Parathyroid adenoma (tissue), 2 donors: ENCODE data around the gene NELL2.
"Not testable (repeated sequence)": the region's sequence is repeated elsewhere in the genome, so short reads cannot be mapped to it uniquely, and the experiment has no call there.

Experiments
- H2AFZ ChIP-seq: fragments of 300-600 bp; sonication (generic); one replicate; pipeline ENCODE4 v1.7.0; 2017; ENCODE audit warnings: antibody characterized with exemption, mild to moderate bottlenecking
- H3K27ac ChIP-seq: fragments of 300-600 bp; sonication (generic); one replicate; pipeline ENCODE4 v1.7.0; 2017
- H3K27me3 ChIP-seq: fragments of 300-600 bp; sonication (generic); one replicate; pipeline ENCODE4 v1.7.0; 2017; ENCODE audit warnings: low read length; ENCODE audit not compliant: control insufficient read depth, insufficient read depth
- H3K36me3 ChIP-seq: fragments of 300-600 bp; sonication (generic); one replicate; pipeline ENCODE4 v1.7.0; 2017; ENCODE audit warnings: low read length; ENCODE audit not compliant: control insufficient read depth, insufficient read depth
- H3K4me1 ChIP-seq: fragments of 300-600 bp; sonication (generic); one replicate; pipeline ENCODE4 v1.7.0; 2017; ENCODE audit warnings: control low read depth
- H3K4me2 ChIP-seq: fragments of 300-600 bp; sonication (generic); one replicate; pipeline ENCODE4 v1.7.0; 2017; ENCODE audit warnings: low read length
- H3K4me3 ChIP-seq: fragments of 300-600 bp; sonication (generic); one replicate; pipeline ENCODE4 v1.7.0; 2017; ENCODE audit warnings: low read depth, low read length
- H3K79me2 ChIP-seq: fragments of 300-600 bp; sonication (generic); one replicate; pipeline ENCODE4 v1.7.0; 2017; ENCODE audit warnings: control low read depth
- H3K9ac ChIP-seq: fragments of 300-600 bp; sonication (generic); one replicate; pipeline ENCODE4 v1.7.0; 2017; ENCODE audit warnings: mild to moderate bottlenecking
- H3K9me3 ChIP-seq: fragments of 300-600 bp; sonication (generic); one replicate; pipeline ENCODE4 v1.7.0; 2017; ENCODE audit warnings: low read length; ENCODE audit not compliant: control insufficient read depth
- TF ChIP-seq, protein P1 (sequence below): fragments of 300-600 bp; sonication (generic); IDR thresholded peaks from one replicate; pipeline ENCODE4 v1.7.0; 2017; ENCODE audit warnings: antibody characterized with exemption, mild to moderate bottlenecking
- donor health status: primary hyperparathyroidism.

The NELL2 gene

DNA sequence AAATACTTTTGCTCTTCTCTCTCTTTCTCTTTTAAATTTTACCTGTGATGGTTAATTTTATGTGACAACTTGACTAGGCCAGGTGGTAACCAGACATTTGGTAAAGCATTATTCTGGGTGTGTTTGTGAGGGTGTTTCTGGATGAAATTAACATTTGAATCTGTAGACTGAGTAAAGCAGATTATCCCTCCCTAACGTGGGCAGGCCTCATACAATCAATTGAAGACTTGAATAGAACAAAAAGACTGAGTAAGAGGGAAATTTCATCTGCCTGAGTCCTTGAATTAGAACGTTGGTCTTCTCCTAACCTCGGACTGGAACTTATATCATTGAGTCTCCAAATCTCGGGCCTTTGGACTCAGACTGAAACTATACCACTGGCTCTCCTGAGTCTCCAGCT lies 182.1 kb downstream of the NELL2 start:
- no peaks in the 10 kb centered on the region for H3K27me3 ChIP-seq
- H3K4me3 ChIP-seq, result no peak overlapping the region
- no peak overlapping the region for H3K27ac ChIP-seq
- no peak overlapping the region for H2AFZ ChIP-seq
- TF ChIP-seq, protein P1, sequence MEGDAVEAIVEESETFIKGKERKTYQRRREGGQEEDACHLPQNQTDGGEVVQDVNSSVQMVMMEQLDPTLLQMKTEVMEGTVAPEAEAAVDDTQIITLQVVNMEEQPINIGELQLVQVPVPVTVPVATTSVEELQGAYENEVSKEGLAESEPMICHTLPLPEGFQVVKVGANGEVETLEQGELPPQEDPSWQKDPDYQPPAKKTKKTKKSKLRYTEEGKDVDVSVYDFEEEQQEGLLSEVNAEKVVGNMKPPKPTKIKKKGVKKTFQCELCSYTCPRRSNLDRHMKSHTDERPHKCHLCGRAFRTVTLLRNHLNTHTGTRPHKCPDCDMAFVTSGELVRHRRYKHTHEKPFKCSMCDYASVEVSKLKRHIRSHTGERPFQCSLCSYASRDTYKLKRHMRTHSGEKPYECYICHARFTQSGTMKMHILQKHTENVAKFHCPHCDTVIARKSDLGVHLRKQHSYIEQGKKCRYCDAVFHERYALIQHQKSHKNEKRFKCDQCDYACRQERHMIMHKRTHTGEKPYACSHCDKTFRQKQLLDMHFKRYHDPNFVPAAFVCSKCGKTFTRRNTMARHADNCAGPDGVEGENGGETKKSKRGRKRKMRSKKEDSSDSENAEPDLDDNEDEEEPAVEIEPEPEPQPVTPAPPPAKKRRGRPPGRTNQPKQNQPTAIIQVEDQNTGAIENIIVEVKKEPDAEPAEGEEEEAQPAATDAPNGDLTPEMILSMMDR, result no peak
- no peaks in the 10 kb centered on the region for H3K79me2 ChIP-seq
- no peaks in the 10 kb centered on the region for H3K9me3 ChIP-seq
- no peak overlapping the region for H3K9ac ChIP-seq
- no peaks in the 10 kb centered on the region for H3K4me1 ChIP-seq
- H3K36me3 ChIP-seq, result no peaks in the 10 kb centered on the region
- no peak overlapping the region for H3K4me2 ChIP-seq

DNA sequence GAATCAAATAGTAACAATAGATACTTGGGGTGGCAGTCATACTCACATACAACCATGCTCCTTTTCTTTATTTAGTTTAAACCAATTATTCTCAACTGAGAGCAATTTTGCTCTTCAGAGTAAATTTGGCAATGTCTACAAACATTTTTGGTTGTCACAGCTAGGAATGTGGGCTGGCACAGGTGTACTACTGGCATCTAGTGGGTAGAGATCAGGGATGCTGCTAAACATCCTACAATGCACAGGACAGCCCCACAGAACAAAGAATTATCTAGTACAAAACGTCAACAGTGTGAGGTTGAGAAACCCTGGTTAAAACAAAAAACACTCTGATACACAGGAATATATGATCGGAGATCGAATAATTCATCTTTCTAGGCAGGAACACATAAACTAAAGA lies 186.5 kb downstream of the NELL2 start:
- no peak overlapping the region for H3K9ac ChIP-seq
- no peaks in the 10 kb centered on the region for H3K27me3 ChIP-seq
- H3K4me2 ChIP-seq, result no peak overlapping the region
- H3K4me1 ChIP-seq, result no peaks in the 10 kb centered on the region
- no peak overlapping the region for H3K27ac ChIP-seq
- no peaks in the 10 kb centered on the region for H3K9me3 ChIP-seq
- H3K79me2 ChIP-seq, result no peaks in the 10 kb centered on the region
- TF ChIP-seq, protein P1, result no peak
- H2AFZ ChIP-seq, result no peak overlapping the region
- no peak overlapping the region for H3K4me3 ChIP-seq
- no peaks in the 10 kb centered on the region for H3K36me3 ChIP-seq

DNA sequence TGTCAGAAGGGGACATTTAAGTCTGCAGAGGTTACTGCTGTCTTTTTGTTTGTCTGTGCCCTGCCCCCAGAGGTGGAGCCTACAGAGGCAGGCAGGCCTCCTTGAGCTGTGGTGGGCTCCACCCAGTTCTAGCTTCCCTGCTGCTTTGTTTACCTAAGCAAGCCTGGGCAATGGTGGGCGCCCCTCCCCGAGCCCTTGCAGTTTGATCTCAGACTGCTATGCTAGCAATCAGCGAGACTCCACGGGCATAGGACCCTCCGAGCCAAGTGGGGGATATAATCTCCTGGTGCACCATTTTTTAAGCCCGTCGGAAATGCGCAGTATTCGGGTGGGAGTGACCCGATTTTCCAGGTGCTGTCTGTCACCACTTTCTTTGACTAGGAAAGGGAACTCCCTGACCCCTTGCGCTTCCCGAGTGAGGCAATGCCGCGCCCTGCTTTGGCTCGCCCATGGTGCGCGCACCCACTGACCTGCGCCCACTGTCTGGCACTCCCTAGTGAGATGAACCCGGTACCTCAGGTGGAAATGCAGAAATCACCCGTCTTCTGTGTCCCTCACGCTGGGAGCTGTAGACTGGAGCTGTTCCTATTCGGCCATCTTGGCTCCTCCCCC lies 189.2 kb downstream of the NELL2 start:
- not testable (repeated sequence) for H2AFZ ChIP-seq, H3K27ac ChIP-seq, H3K9ac ChIP-seq, H3K9me3 ChIP-seq, H3K27me3 ChIP-seq, H3K4me2 ChIP-seq, H3K4me3 ChIP-seq, H3K79me2 ChIP-seq, H3K36me3 ChIP-seq, H3K4me1 ChIP-seq

DNA sequence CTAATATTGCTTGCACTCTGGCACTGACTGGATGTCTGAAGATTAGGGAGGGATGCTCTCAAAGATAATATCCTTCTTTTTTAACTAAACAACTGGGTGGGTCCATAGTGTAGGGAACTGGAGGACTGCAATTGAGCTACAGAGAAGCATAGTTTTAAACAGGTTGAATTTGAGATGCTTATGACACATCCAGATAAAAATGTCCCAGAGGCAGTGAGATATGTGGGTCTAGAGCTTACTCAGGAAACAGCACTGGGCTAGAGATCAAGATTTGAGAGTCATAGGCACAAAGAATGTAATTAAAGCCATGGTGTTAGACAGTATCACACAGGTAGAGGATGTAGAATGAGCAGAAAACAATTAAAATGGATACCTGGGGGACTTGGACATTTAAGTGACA lies 198.4 kb downstream of the NELL2 start:
- H3K79me2 ChIP-seq, result no peaks in the 10 kb centered on the region
- H3K36me3 ChIP-seq, result no peaks in the 10 kb centered on the region
- no peak overlapping the region for H3K9ac ChIP-seq
- no peaks in the 10 kb centered on the region for H3K4me1 ChIP-seq
- no peaks in the 10 kb centered on the region for H3K9me3 ChIP-seq
- no peak overlapping the region for H2AFZ ChIP-seq
- H3K4me2 ChIP-seq, result no peak overlapping the region
- no peak overlapping the region for H3K27ac ChIP-seq
- no peaks in the 10 kb centered on the region for H3K27me3 ChIP-seq
- H3K4me3 ChIP-seq, result no peak overlapping the region
- TF ChIP-seq, protein P1, result no peak

DNA sequence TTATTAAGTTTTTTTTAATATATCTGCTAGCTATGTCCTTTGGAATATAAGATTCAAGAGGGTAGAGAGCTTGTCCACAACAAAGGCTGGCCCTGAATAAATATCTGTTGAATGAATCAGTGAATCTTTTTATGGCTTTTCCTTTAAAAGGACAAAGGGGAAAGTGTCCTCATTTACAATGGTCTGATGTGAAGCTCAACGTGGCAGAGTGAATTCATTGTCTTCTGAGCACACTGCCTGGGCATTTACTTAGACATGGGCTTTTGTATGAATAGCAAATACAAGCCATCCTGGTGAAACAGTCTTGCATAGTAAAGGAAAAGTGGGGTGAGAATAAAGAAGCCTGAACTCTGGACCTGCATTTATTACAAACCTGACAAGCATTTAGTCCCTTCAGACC lies 201.2 kb downstream of the NELL2 start:
- TF ChIP-seq, protein P1, result no peak
- no peak overlapping the region for H3K27ac ChIP-seq

More for the DNA sequence above, 201.2 kb downstream of the NELL2 start:
- Histone ChIP-seq H3K27me3 (no peaks in the 10 kb centered on the region), H3K36me3 (no peaks in the 10 kb centered on the region), H3K79me2 (no peaks in the 10 kb centered on the region), H2AFZ (no peak overlapping the region), H3K4me2 (no peak overlapping the region), H3K4me3 (no peak overlapping the region), H3K9me3 (no peaks in the 10 kb centered on the region), H3K9ac (no peak overlapping the region), H3K4me1 (no peaks in the 10 kb centered on the region)
